ENCODE data around the gene UBR4. TPM values are rescaled to one million over a fixed set of nuclear protein-coding genes. Genes with fewer than 3 reads are reported as not detected.

UBR4 gene
- total RNA-seq, 1 donor from 2014 or later = 73.6 TPM

DNA sequence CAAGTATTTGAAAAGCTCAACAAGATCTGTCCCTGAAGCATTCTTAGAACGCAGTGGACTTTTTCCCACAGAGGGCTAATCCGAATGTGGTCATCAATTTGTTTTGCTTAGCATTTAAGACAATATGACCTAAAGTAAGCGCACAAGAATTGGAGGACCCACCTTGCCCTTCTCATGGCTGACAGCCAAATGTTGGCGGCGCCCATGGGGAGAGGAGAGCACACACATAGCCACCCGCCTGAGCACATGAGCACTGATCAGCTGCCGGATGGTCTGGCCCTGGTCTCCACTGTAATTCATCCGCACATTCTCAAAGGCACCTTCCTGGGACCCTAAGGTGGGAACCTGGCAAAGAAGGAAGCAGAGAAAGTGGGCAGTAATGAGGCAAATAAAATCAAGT lies 52.4 kb downstream of the UBR4 start:
- Histone ChIP-seq H3K27me3 (ENCODE audit: control insufficient read depth in 3 of 3, insufficient read depth in 3 of 3, low read length in 3 of 3) (no peaks in the 10 kb centered on the region), H3K9me3 (ENCODE audit: control insufficient read depth in 3 of 3, low read length in 3 of 3) (no peaks in the 10 kb centered on the region), H3K4me3 (ENCODE audit: low read length in 3 of 3) (no peak overlapping the region), H3K4me1 (ENCODE audit: control insufficient read depth in 3 of 3, insufficient read depth in 3 of 3, low read length in 3 of 3) (peaks cover 0 to 5% (median 3%) of the 10 kb centered on the region in 3 donors), H3K27ac (ENCODE audit: low read depth, low read length) (no peak overlapping the region), H3K9ac (ENCODE audit: low read depth in 1 of 3, low read length in 3 of 3) (no peak overlapping the region), H3K36me3 (ENCODE audit: control insufficient read depth in 3 of 3, insufficient read depth in 3 of 3, low read length in 3 of 3) (peaks cover 89 to 96% (median 94%) of the 10 kb centered on the region in 3 donors)

DNA sequence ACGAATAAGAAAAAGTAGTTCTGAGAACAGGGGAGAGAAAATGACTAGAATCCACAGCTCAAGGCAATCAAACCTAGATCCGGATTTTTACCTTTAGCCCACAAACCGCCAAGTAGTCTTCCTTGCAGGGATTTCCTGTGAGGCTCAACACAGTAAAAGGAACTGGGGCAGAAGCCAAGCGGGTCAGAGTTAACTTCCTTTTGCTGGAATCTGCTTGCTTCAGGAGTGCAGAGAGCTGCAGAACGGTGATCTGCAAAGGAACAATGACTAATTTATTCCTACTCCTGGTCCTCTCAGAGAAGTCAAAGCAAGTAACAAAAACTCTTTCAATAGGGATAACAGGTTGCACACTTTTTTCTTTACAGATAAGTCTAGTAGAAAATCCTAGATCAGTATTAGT lies 53.4 kb downstream of the UBR4 start:
- Histone ChIP-seq H3K4me3 (ENCODE audit: low read length in 3 of 3) (no peak overlapping the region), H3K27me3 (ENCODE audit: control insufficient read depth in 3 of 3, insufficient read depth in 3 of 3, low read length in 3 of 3) (no peaks in the 10 kb centered on the region), H3K9ac (ENCODE audit: low read depth in 1 of 3, low read length in 3 of 3) (no peak overlapping the region), H3K9me3 (ENCODE audit: control insufficient read depth in 3 of 3, low read length in 3 of 3) (no peaks in the 10 kb centered on the region), H3K36me3 (ENCODE audit: control insufficient read depth in 3 of 3, insufficient read depth in 3 of 3, low read length in 3 of 3) (peaks cover 91 to 96% (median 95%) of the 10 kb centered on the region in 3 donors), H3K4me1 (ENCODE audit: control insufficient read depth in 3 of 3, insufficient read depth in 3 of 3, low read length in 3 of 3) (peaks cover 0 to 5% (median 3%) of the 10 kb centered on the region in 3 donors), H3K27ac (ENCODE audit: low read depth, low read length) (no peak overlapping the region)

DNA sequence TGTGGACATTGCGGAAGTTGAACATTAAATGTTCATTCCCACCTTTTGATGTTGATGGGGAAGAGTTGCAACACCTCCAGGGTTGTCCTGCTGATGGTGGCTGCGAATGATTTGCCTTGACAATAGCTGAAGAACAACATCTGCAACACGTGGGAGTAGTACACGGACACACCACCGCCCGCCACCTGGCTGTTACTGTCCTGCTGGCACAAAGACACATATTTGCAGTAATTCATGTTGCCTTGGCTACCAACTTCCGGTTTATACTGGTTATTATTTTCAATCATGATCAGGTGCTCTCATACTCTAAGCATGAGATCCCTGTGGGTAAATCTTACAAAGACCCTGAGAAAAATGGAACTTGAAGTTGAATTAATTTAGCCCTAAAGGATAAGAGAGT lies 55.2 kb downstream of the UBR4 start:
- no peaks in the 10 kb centered on the region for H3K27me3 ChIP-seq (ENCODE audit: control insufficient read depth in 3 of 3, insufficient read depth in 3 of 3, low read length in 3 of 3)
- peaks cover 0 to 5% (median 3%) of the 10 kb centered on the region in 3 donors for H3K4me1 ChIP-seq (ENCODE audit: control insufficient read depth in 3 of 3, insufficient read depth in 3 of 3, low read length in 3 of 3)
- H3K9me3 ChIP-seq (ENCODE audit: control insufficient read depth in 3 of 3, low read length in 3 of 3) = no peaks in the 10 kb centered on the region
- no peak overlapping the region for H3K27ac ChIP-seq (ENCODE audit: low read depth, low read length)
- no peak overlapping the region for H3K4me3 ChIP-seq (ENCODE audit: low read length in 3 of 3)
- peaks cover 91 to 96% (median 95%) of the 10 kb centered on the region in 3 donors for H3K36me3 ChIP-seq (ENCODE audit: control insufficient read depth in 3 of 3, insufficient read depth in 3 of 3, low read length in 3 of 3)
- no peak overlapping the region for H3K9ac ChIP-seq (ENCODE audit: low read depth in 1 of 3, low read length in 3 of 3)

DNA sequence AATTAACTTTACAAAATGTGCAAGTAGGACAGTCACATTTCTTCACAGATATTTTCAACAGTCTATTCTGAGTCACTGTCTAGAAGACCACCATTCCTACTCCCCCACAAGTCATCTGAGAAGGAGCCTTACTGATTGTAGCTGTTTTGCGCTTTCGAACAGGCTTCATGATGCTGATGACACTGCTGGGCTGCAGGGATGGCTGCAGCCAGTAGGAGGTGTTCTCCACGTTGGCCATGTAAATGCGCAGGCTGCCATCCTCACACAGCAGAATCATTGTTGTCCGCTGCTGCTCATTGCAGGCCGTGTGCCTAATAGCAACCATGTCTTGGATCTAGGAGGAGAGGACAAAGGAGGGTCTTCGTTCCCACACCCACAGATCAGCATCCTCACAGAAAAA lies 56.9 kb downstream of the UBR4 start:
- H3K36me3 ChIP-seq (ENCODE audit: control insufficient read depth in 3 of 3, insufficient read depth in 3 of 3, low read length in 3 of 3) = peaks cover 93 to 98% (median 97%) of the 10 kb centered on the region in 3 donors
- H3K27me3 ChIP-seq (ENCODE audit: control insufficient read depth in 3 of 3, insufficient read depth in 3 of 3, low read length in 3 of 3) = no peaks in the 10 kb centered on the region
- H3K27ac ChIP-seq (ENCODE audit: low read depth, low read length) = no peak overlapping the region
- peaks cover 0 to 5% (median 3%) of the 10 kb centered on the region in 3 donors for H3K4me1 ChIP-seq (ENCODE audit: control insufficient read depth in 3 of 3, insufficient read depth in 3 of 3, low read length in 3 of 3)
- no peak overlapping the region for H3K9ac ChIP-seq (ENCODE audit: low read depth in 1 of 3, low read length in 3 of 3)
- no peaks in the 10 kb centered on the region for H3K9me3 ChIP-seq (ENCODE audit: control insufficient read depth in 3 of 3, low read length in 3 of 3)
- no peak overlapping the region for H3K4me3 ChIP-seq (ENCODE audit: low read length in 3 of 3)

DNA sequence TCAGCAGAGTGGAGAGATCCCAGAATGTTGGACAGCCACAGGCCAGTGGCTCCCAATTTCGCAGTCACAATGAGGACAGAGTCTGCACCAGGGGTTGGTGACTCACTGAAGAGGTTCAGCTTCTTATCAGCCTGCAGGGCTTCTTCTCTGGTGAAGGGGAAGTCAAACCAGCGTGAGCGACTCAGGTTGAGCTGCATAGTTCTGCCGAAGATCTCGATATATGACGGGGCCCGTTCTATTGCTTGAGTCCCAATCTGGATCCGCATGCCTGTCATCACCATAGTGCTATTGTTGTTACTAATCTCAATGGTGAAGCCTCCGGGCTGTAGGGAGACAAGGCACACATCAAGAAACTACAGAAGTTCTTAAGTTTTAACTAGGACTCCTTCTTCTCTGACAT lies 58.5 kb downstream of the UBR4 start:
- Histone ChIP-seq H3K27ac (ENCODE audit: low read depth, low read length) (no peak overlapping the region), H3K4me3 (ENCODE audit: low read length in 3 of 3) (no peak overlapping the region), H3K36me3 (ENCODE audit: control insufficient read depth in 3 of 3, insufficient read depth in 3 of 3, low read length in 3 of 3) (peaks cover 95 to 99% (median 99%) of the 10 kb centered on the region in 3 donors)

DNA sequence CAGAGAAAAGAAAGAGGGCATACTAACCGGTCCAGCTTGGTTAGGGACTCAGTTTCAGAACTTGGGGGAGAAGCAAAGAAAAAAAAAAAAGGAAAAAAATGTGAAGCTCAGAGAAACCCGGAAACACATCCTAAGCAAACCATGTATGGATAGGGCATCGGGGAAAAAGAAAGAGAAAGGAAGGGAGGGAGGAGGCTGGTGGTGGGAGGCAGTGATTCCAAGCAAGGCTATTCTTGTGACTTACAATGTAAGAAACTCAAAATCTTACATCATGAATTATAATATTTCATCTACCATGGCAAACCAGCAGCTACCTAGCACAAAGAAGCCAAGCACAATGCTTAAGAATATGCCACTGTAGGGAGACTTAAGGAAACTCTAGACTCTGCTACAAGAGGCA lies 60.3 kb downstream of the UBR4 start:
- Histone ChIP-seq H3K36me3 (ENCODE audit: control insufficient read depth in 3 of 3, insufficient read depth in 3 of 3, low read length in 3 of 3) (peaks cover 93 to 100% (median 100%) of the 10 kb centered on the region in 3 donors), H3K4me1 (ENCODE audit: control insufficient read depth in 3 of 3, insufficient read depth in 3 of 3, low read length in 3 of 3) (no peaks in the 10 kb centered on the region), H3K27me3 (ENCODE audit: control insufficient read depth in 3 of 3, insufficient read depth in 3 of 3, low read length in 3 of 3) (no peaks in the 10 kb centered on the region), H3K4me3 (ENCODE audit: low read length in 3 of 3) (no peak overlapping the region), H3K9me3 (ENCODE audit: control insufficient read depth in 3 of 3, low read length in 3 of 3) (no peaks in the 10 kb centered on the region), H3K27ac (ENCODE audit: low read depth, low read length) (no peak overlapping the region), H3K9ac (ENCODE audit: low read depth in 1 of 3, low read length in 3 of 3) (no peak overlapping the region)

More for the DNA sequence above, 58.5 kb downstream of the UBR4 start:
- no peaks in the 10 kb centered on the region for H3K27me3 ChIP-seq (ENCODE audit: control insufficient read depth in 3 of 3, insufficient read depth in 3 of 3, low read length in 3 of 3)
- H3K9ac ChIP-seq (ENCODE audit: low read depth in 1 of 3, low read length in 3 of 3) = no peak overlapping the region
- no peaks in the 10 kb centered on the region for H3K9me3 ChIP-seq (ENCODE audit: control insufficient read depth in 3 of 3, low read length in 3 of 3)
- H3K4me1 ChIP-seq (ENCODE audit: control insufficient read depth in 3 of 3, insufficient read depth in 3 of 3, low read length in 3 of 3) = peaks cover 0 to 2% (median 0%) of the 10 kb centered on the region in 3 donors

DNA sequence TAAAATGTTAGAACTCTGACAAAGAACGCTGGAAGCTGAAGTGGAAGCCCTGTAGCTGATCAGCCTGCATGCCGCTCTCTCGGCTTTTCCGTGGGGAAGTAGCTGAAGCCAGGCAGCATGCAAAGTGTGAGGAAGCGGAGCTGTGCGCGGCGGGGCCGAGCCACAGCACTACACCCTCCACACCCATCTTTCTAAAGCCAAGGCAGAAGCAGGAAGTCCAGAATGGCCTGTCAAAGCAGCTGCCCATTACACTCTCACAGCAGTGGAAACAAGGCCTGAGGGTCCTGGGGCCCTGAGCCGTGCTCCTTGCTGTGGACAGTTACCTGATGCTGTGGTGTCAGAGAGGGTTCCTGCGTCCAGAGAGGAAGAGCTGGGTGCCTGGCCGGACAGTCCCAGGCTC lies 69.6 kb downstream of the UBR4 start:
- H3K27ac ChIP-seq (ENCODE audit: low read depth, low read length) = no peak overlapping the region
- peaks cover 0 to 4% (median 4%) of the 10 kb centered on the region in 3 donors for H3K4me1 ChIP-seq (ENCODE audit: control insufficient read depth in 3 of 3, insufficient read depth in 3 of 3, low read length in 3 of 3)
- H3K4me3 ChIP-seq (ENCODE audit: low read length in 3 of 3) = no peak overlapping the region
- no peak overlapping the region for H3K9ac ChIP-seq (ENCODE audit: low read depth in 1 of 3, low read length in 3 of 3)
- no peaks in the 10 kb centered on the region for H3K27me3 ChIP-seq (ENCODE audit: control insufficient read depth in 3 of 3, insufficient read depth in 3 of 3, low read length in 3 of 3)
- H3K36me3 ChIP-seq (ENCODE audit: control insufficient read depth in 3 of 3, insufficient read depth in 3 of 3, low read length in 3 of 3) = peaks cover 66 to 86% (median 83%) of the 10 kb centered on the region in 3 donors
- H3K9me3 ChIP-seq (ENCODE audit: control insufficient read depth in 3 of 3, low read length in 3 of 3) = no peaks in the 10 kb centered on the region

DNA sequence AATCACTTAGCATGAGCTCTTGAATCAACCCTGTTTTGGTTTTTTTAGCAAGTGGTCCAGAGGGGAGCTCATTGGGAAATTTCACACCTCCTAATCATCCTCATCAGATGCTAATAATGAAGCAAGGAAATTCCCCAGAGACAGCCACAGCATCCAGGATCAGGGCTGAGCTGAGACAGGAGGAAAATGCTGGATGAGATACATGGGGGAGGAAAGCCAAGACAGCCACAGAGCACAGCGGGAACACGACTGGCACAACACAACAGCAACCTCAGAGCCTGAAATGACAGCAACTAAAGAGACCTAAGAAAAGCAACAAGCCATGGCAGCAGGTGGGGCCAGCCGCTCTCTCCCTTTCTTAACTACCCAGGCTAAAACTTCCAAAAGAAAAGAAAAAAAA lies 70.4 kb downstream of the UBR4 start:
- H3K27ac ChIP-seq (ENCODE audit: low read depth, low read length) = no peak overlapping the region
- H3K4me3 ChIP-seq (ENCODE audit: low read length in 3 of 3) = no peak overlapping the region
- peaks cover 63 to 83% (median 83%) of the 10 kb centered on the region in 3 donors for H3K36me3 ChIP-seq (ENCODE audit: control insufficient read depth in 3 of 3, insufficient read depth in 3 of 3, low read length in 3 of 3)
- no peak overlapping the region for H3K9ac ChIP-seq (ENCODE audit: low read depth in 1 of 3, low read length in 3 of 3)
- no peaks in the 10 kb centered on the region for H3K27me3 ChIP-seq (ENCODE audit: control insufficient read depth in 3 of 3, insufficient read depth in 3 of 3, low read length in 3 of 3)
- peaks cover 0 to 4% (median 4%) of the 10 kb centered on the region in 3 donors for H3K4me1 ChIP-seq (ENCODE audit: control insufficient read depth in 3 of 3, insufficient read depth in 3 of 3, low read length in 3 of 3)
- H3K9me3 ChIP-seq (ENCODE audit: control insufficient read depth in 3 of 3, low read length in 3 of 3) = no peaks in the 10 kb centered on the region

DNA sequence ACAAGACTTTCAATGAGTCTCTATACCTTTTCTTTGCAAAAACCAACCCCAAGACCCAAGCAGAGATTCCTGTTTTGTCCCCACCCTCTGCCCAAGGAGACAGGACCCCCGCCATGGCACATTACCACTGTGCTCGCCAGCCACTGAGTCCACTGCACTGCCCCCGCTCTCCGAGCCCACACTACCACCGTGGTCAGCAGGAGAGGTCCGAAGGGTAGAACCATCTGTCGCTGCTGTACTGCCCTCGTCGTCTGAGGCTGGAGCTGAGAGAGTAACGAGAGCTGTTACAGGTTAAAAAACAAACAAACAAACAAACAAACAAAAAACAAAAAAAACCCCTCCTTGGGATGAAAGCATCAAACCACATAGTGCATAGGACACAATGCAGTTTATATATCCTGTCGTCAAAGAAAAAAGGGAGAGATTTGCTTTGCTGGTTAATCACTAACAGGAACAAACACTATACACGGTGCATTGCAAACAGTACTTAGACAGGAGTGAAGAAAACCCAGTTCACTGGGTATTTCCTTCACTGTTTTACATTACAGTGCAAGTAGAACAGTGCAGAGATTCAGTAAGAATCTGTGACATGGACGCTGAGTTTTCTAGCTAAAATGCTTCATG lies 71.0 kb downstream of the UBR4 start:
- no peak overlapping the region for H3K27ac ChIP-seq (ENCODE audit: low read depth, low read length)
- H3K36me3 ChIP-seq (ENCODE audit: control insufficient read depth in 3 of 3, insufficient read depth in 3 of 3, low read length in 3 of 3) = peaks cover 57 to 83% (median 82%) of the 10 kb centered on the region in 3 donors
- peaks cover 0 to 4% (median 4%) of the 10 kb centered on the region in 3 donors for H3K4me1 ChIP-seq (ENCODE audit: control insufficient read depth in 3 of 3, insufficient read depth in 3 of 3, low read length in 3 of 3)
- no peak overlapping the region for H3K9ac ChIP-seq (ENCODE audit: low read depth in 1 of 3, low read length in 3 of 3)
- no peak overlapping the region for H3K4me3 ChIP-seq (ENCODE audit: low read length in 3 of 3)
- no peaks in the 10 kb centered on the region for H3K9me3 ChIP-seq (ENCODE audit: control insufficient read depth in 3 of 3, low read length in 3 of 3)
- no peaks in the 10 kb centered on the region for H3K27me3 ChIP-seq (ENCODE audit: control insufficient read depth in 3 of 3, insufficient read depth in 3 of 3, low read length in 3 of 3)

DNA sequence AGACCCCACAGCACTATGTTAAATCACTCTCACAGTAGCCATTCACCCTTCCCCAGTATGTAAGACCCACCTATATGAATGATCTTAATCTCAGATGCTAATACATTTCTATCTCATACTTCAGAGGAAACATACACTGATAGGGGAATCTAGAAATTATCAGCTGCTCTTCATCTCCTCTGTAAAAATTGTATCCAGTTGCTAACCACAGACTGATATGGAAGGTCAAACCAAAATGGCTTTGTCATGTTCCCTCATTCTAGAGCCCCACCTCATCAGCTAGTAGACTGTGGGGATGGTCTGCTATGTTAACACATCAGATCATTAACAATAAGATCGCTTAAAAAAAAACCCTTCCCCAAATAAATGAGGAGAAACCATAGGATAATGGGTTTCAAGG lies 71.7 kb downstream of the UBR4 start:
- H3K36me3 ChIP-seq (ENCODE audit: control insufficient read depth in 3 of 3, insufficient read depth in 3 of 3, low read length in 3 of 3) = peaks cover 56 to 79% (median 79%) of the 10 kb centered on the region in 3 donors
- no peaks in the 10 kb centered on the region for H3K27me3 ChIP-seq (ENCODE audit: control insufficient read depth in 3 of 3, insufficient read depth in 3 of 3, low read length in 3 of 3)
- no peak overlapping the region for H3K4me3 ChIP-seq (ENCODE audit: low read length in 3 of 3)
- no peak overlapping the region for H3K27ac ChIP-seq (ENCODE audit: low read depth, low read length)
- H3K4me1 ChIP-seq (ENCODE audit: control insufficient read depth in 3 of 3, insufficient read depth in 3 of 3, low read length in 3 of 3) = peaks cover 0 to 4% (median 4%) of the 10 kb centered on the region in 3 donors
- H3K9me3 ChIP-seq (ENCODE audit: control insufficient read depth in 3 of 3, low read length in 3 of 3) = peaks cover 0 to 1% (median 0%) of the 10 kb centered on the region in 3 donors
- no peak overlapping the region for H3K9ac ChIP-seq (ENCODE audit: low read depth in 1 of 3, low read length in 3 of 3)
